Stimulated activated CD8-positive, alpha-beta memory T cell treated with anti-CD3 and anti-CD28 coated beads, Interleukin-4, amount 100 ng/mL, for 24 hours (primary cell): ENCODE measurements around the gene GRIK1.

Experiments
- DNase-seq: peaks from one replicate; pipeline ENCODE4 v3.0.0-alpha.2; 2020; ENCODE audit warnings: low read depth

Gene GRIK1

GRCh38 chr21:29642551-29643245 lies 297.1 kb downstream of the GRIK1 start:
- no peak for DNase-seq

GRCh38 chr21:29641635-29642550 lies 297.9 kb downstream of the GRIK1 start:
- DNase-seq: no peak

- no peak for DNase-seq
These were observed 298.7 kb downstream of the GRIK1 start for GRCh38 chr21:29641001-29641634.

- DNase-seq: no peak
These were observed 299.7 kb downstream of the GRIK1 start for GRCh38 chr21:29640080-29640508.

GRCh38 chr21:29639366-29640079 lies 300.3 kb downstream of the GRIK1 start:
- DNase-seq: no peak

- no peak for DNase-seq
These were observed 301.0 kb downstream of the GRIK1 start for GRCh38 chr21:29638761-29639327.

- DNase-seq: no peak
These were observed 301.7 kb downstream of the GRIK1 start for GRCh38 chr21:29638138-29638537.

GRCh38 chr21:29637553-29637952 lies 302.2 kb downstream of the GRIK1 start:
- no peak for DNase-seq

GRCh38 chr21:29637134-29637533 lies 302.7 kb downstream of the GRIK1 start:
- DNase-seq: no peak

- DNase-seq: no peak
These were observed 305.4 kb downstream of the GRIK1 start for GRCh38 chr21:29634418-29634817.

GRCh38 chr21:29633756-29634155 lies 306.0 kb downstream of the GRIK1 start:
- DNase-seq: no peak

GRCh38 chr21:29630441-29630840 lies 309.4 kb downstream of the GRIK1 start:
- no peak for DNase-seq

GRCh38 chr21:29627905-29628304 lies 311.9 kb downstream of the GRIK1 start:
- no peak for DNase-seq

- DNase-seq: no peak
These were observed 312.9 kb downstream of the GRIK1 start for GRCh38 chr21:29626801-29627470.

- no peak for DNase-seq
These were observed 313.8 kb downstream of the GRIK1 start for GRCh38 chr21:29625990-29626389.

- DNase-seq: no peak
These were observed 315.0 kb downstream of the GRIK1 start for GRCh38 chr21:29624776-29625175.

- DNase-seq: no peak
These were observed 318.3 kb downstream of the GRIK1 start for GRCh38 chr21:29621525-29621924.

- no peak for DNase-seq
These were observed 323.5 kb downstream of the GRIK1 start for GRCh38 chr21:29616209-29616751.

- no peak for DNase-seq
These were observed 325.9 kb downstream of the GRIK1 start for GRCh38 chr21:29613877-29614276.

- no peak for DNase-seq
These were observed 326.8 kb downstream of the GRIK1 start for GRCh38 chr21:29613021-29613420.
